H54 (cell line): ENCODE measurements around the gene TAS2R43.
A peak's percentile ranks its signal among the peaks of the same experiment; 100 is the strongest.
"Not testable (repeated sequence)": the region's sequence is repeated elsewhere in the genome, so short reads cannot be mapped to it uniquely, and the experiment has no call there.

Experiments
- DNase-seq: peaks from one replicate; pipeline ENCODE4 v3.0.0; 2011; ENCODE audit warnings: low spot score, mixed read lengths; ENCODE audit not compliant: insufficient read length
- FAIRE-seq: peaks from 3 replicates; lab custom pipeline; 2011; peaks lifted over from hg19 to GRCh38; lab: Jason Lieb, UNC
- POLR2A ChIP-seq: IDR thresholded peaks from 2 replicates; pipeline ENCODE4 v1.6.1; 2011; ENCODE audit warnings: low read depth, mild to moderate bottlenecking, low read length

The TAS2R43 gene

GRCh38 chr12:11085419-11085818 lies 6.7 kb downstream of the TAS2R43 start:
- DNase-seq (no peak), FAIRE-seq (no peak)
- TF ChIP-seq POLR2A, result no peak

- FAIRE-seq (no peak), DNase-seq (no peak)
- no peak for TF ChIP-seq POLR2A
These were observed 10.1 kb downstream of the TAS2R43 start for GRCh38 chr12:11081987-11082386.

GRCh38 chr12:11078246-11078645 lies 13.9 kb downstream of the TAS2R43 start:
- no peak for FAIRE-seq
- TF ChIP-seq POLR2A, result no peak
- no peak for DNase-seq

- FAIRE-seq (no peak), DNase-seq (no peak)
- TF ChIP-seq POLR2A, result no peak
These were observed 16.5 kb downstream of the TAS2R43 start for GRCh38 chr12:11075642-11076041.

- FAIRE-seq (no peak), DNase-seq (no peak)
- no peak for TF ChIP-seq POLR2A
These were observed 20.7 kb downstream of the TAS2R43 start for GRCh38 chr12:11071414-11071813.

- DNase-seq (no peak), FAIRE-seq (no peak)
- no peak for TF ChIP-seq POLR2A
These were observed 21.1 kb downstream of the TAS2R43 start for GRCh38 chr12:11070999-11071398.

- no peak for DNase-seq
- no peak for FAIRE-seq
- no peak for TF ChIP-seq POLR2A
These were observed 22.2 kb downstream of the TAS2R43 start for GRCh38 chr12:11069854-11070365.

GRCh38 chr12:11067514-11067913 lies 24.6 kb downstream of the TAS2R43 start:
- DNase-seq (no peak), FAIRE-seq (no peak)
- TF ChIP-seq POLR2A, result no peak

GRCh38 chr12:11062194-11062593 lies 29.9 kb downstream of the TAS2R43 start, which contains the start of gene TAS2R46:
Gene TAS2R46, minus strand, starts transcription at chr12:11062294. Its CDS starts 0 bp downstream, at chr12:11062294.
- FAIRE-seq, result peak; percentile 30
- DNase-seq, result not testable (repeated sequence)

GRCh38 chr12:11059784-11060183 lies 32.3 kb downstream of the TAS2R43 start:
- peak; percentile 45 for FAIRE-seq
- DNase-seq, result no peak
- TF ChIP-seq POLR2A, result no peak

GRCh38 chr12:11059041-11059440 lies 33.1 kb downstream of the TAS2R43 start:
- peak; percentile 6 for FAIRE-seq
- DNase-seq, result no peak
- TF ChIP-seq POLR2A, result no peak

- FAIRE-seq (peak; percentile 30), DNase-seq (no peak)
- TF ChIP-seq POLR2A, result no peak
These were observed 36.8 kb downstream of the TAS2R43 start for GRCh38 chr12:11055306-11055705.

GRCh38 chr12:11049806-11050531 lies 42.1 kb downstream of the TAS2R43 start:
- not testable (repeated sequence) for DNase-seq, FAIRE-seq

GRCh38 chr12:11041366-11041765 lies 50.7 kb downstream of the TAS2R43 start:
- not testable (repeated sequence) for DNase-seq, FAIRE-seq
